Cardiac muscle cell (in vitro differentiated cells and primary cell): ENCODE data around the gene CAMK2G. TPM values are rescaled to one million over a fixed set of nuclear protein-coding genes. Genes with fewer than 3 reads are reported as not detected.
"Not testable (repeated sequence)": the region's sequence is repeated elsewhere in the genome, so short reads cannot be mapped to it uniquely, and the experiment has no call there.

Source experiments
- DNase-seq, 2 donors: peaks; one replicate each; pipeline versions ENCODE4 v3.0.0 to v3.0.0-alpha.2; 2010 to 2017; ENCODE audit warnings: low read depth in 1 of 2, low spot score in 1 of 2
- H3K27ac ChIP-seq: fragments of 200-600 bp; sonication (generic); 2 replicates; pipeline ENCODE4 v1.5.1; 2016
- H3K27me3 ChIP-seq: fragments of 200-600 bp; sonication (generic); 2 replicates; pipeline ENCODE4 v1.6.0; 2016; ENCODE audit warnings: control low read depth
- H3K36me3 ChIP-seq: fragments of 200-600 bp; sonication (generic); 2 replicates; pipeline ENCODE4 v1.5.1; 2016; ENCODE audit warnings: control low read depth
- H3K4me1 ChIP-seq: fragments of 200-600 bp; sonication (generic); 2 replicates; pipeline ENCODE4 v1.8.1; 2017; ENCODE audit warnings: low read depth, mild to moderate bottlenecking, mixed run types
- H3K4me3 ChIP-seq: fragments of 200-600 bp; sonication (generic); 2 replicates; pipeline ENCODE4 v1.5.1; 2016; ENCODE audit warnings: mild to moderate bottlenecking
- H3K9me3 ChIP-seq: fragments of 200-600 bp; sonication (generic); 2 replicates; pipeline ENCODE4 v1.5.1; 2017; ENCODE audit warnings: low read depth, mild to moderate bottlenecking, control low read depth
- polyA plus RNA-seq: library from polyadenylated mRNA; unstranded; fragments of >200 nt; fragmentation: Nextera tagmentation; extraction: Ambion mirVana; gene quantifications from 2 replicates; pipeline ENCODE4 v1.2.1, GENCODE V29; 2016
- total RNA-seq: library from RNA; depleted of rRNA; stranded (reverse); fragments of >200 nt; gene quantifications from 2 replicates; pipeline ENCODE4 v1.2.3, GENCODE V29; 2016
- TF ChIP-seq, protein P1 (sequence below): IDR thresholded peaks from 2 replicates; pipeline ENCODE4 v1.5.1; 2012; ENCODE audit warnings: low read depth, mild to moderate bottlenecking, low read length

Gene CAMK2G
- total and polyA plus RNA-seq, 2 experiments from 2014 or later = 7.7 to 29.8 TPM

DNA sequence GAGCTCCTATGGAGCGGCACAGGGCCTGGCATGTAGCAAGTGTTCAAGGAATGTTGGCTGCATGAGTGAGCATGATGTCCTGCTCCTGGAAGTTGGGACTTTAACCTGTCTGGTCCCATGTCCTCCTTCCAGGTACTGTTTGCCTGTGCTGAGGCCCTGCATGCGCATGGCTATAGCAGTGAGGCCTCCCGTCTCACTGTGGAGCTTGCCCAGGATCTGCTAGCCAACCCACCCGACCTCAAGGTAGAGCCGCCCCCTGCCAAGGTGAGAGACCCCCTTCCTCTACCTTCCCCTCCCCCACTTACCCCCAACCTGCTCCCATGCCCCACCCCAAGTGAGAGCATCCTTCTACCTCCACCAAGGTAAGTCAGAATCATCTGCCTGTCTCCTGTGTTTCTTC lies 80.9 kb downstream of the CAMK2G start:
- Histone ChIP-seq H3K27ac (no peak overlapping the region), H3K27me3 (no peaks in the 10 kb centered on the region), H3K36me3 (peaks cover 40% of the 10 kb centered on the region), H3K9me3 (no peaks in the 10 kb centered on the region), H3K4me3 (no peak overlapping the region), H3K4me1 (no peaks in the 10 kb centered on the region)
- TF ChIP-seq, protein P1, sequence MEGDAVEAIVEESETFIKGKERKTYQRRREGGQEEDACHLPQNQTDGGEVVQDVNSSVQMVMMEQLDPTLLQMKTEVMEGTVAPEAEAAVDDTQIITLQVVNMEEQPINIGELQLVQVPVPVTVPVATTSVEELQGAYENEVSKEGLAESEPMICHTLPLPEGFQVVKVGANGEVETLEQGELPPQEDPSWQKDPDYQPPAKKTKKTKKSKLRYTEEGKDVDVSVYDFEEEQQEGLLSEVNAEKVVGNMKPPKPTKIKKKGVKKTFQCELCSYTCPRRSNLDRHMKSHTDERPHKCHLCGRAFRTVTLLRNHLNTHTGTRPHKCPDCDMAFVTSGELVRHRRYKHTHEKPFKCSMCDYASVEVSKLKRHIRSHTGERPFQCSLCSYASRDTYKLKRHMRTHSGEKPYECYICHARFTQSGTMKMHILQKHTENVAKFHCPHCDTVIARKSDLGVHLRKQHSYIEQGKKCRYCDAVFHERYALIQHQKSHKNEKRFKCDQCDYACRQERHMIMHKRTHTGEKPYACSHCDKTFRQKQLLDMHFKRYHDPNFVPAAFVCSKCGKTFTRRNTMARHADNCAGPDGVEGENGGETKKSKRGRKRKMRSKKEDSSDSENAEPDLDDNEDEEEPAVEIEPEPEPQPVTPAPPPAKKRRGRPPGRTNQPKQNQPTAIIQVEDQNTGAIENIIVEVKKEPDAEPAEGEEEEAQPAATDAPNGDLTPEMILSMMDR = no peak
- no peak for DNase-seq

DNA sequence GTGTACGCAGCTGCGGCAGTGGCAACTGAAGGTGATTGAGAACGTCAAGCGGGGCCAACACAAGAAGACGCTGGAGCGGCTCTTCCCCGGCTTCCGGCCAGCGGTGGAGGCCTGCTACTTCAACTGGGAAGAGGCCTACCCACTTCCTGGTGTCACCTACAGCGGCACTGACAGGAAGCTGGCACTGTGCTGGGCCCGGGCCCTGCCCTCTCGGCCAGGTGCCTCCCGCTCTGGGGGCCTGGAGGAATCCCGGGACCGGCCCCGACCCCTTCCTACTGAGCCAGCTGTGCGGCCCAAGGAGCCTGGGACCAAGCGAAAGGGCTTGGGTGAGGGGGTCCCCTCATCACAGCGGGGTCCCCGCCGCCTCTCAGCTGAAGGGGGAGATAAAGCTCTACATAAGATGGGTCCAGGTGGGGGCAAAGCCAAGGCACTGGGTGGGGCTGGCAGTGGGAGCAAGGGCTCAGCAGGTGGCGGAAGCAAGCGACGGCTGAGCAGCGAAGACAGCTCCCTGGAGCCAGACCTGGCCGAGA lies 82.4 kb downstream of the CAMK2G start:
- no peaks in the 10 kb centered on the region for H3K4me1 ChIP-seq
- H3K27ac ChIP-seq = no peak overlapping the region
- no peaks in the 10 kb centered on the region for H3K27me3 ChIP-seq
- H3K36me3 ChIP-seq = peaks cover 40% of the 10 kb centered on the region
- H3K4me3 ChIP-seq = no peak overlapping the region
- TF ChIP-seq, protein P1 = no peak
- DNase-seq = no peak
- H3K9me3 ChIP-seq = no peaks in the 10 kb centered on the region

DNA sequence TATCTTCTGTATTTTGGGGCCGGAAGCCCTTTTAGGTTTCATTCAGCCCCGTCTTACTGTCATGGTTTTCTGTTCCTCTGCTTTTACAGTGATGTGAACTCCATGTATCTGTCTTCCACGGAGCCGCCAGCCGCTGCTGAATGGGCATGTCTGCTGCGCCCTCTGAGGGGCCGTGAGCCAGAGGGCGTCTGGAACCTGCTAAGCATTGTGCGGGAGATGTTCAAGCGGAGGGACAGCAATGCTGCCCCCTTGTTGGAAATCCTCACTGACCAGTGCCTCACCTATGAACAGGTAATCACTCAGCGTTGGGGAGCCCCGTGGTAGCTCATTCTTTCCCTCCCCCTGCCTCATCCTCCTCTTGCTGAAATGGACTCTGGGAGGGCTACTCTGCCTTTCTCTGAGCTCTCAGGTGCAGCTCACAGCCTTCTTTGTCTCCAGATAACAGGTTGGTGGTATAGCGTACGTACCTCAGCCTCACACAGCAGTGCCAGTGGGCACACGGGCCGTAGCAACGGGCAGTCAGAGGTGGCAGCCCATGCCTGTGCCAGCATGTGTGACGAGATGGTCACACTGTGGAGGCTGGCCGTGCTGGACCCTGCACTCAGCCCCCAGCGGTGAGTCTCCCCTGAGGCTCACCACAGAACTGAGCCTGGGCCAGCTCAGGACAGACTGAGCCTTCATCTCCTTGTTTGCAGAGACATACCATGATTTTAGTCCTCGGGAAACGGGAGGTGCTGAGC lies 83.3 kb downstream of the CAMK2G start:
- peaks cover 37% of the 10 kb centered on the region for H3K36me3 ChIP-seq

DNA sequence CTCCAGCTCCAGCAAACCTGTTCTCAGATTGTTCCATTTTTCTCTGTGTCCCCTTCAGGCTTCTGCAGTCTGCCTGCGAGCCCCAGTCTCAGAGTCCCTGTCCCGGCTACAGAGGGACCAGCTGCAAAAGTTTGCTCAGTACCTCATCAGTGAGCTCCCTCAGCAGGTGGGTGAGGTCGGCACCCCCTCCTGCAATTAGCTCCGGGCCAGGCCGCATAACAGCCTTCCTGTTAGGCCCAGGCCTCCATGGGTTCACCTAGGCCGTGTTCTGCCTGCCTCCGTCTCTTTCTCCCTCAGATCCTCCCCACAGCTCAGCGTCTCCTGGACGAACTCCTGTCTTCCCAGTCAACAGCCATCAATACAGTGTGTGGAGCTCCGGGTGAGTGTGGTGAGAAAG lies 84.7 kb downstream of the CAMK2G start:
- no peak overlapping the region for H3K27ac ChIP-seq
- no peaks in the 10 kb centered on the region for H3K9me3 ChIP-seq
- H3K4me3 ChIP-seq = no peak overlapping the region
- H3K4me1 ChIP-seq = no peaks in the 10 kb centered on the region
- TF ChIP-seq, protein P1 = no peak
- DNase-seq = no peak
- peaks cover 32% of the 10 kb centered on the region for H3K36me3 ChIP-seq
- no peaks in the 10 kb centered on the region for H3K27me3 ChIP-seq

More for the DNA sequence above, 83.3 kb downstream of the CAMK2G start:
- H3K4me1 ChIP-seq = no peaks in the 10 kb centered on the region
- H3K9me3 ChIP-seq = no peaks in the 10 kb centered on the region
- TF ChIP-seq, protein P1 = no peak
- H3K27ac ChIP-seq = no peak overlapping the region
- H3K4me3 ChIP-seq = no peak overlapping the region
- no peak for DNase-seq
- H3K27me3 ChIP-seq = no peaks in the 10 kb centered on the region

DNA sequence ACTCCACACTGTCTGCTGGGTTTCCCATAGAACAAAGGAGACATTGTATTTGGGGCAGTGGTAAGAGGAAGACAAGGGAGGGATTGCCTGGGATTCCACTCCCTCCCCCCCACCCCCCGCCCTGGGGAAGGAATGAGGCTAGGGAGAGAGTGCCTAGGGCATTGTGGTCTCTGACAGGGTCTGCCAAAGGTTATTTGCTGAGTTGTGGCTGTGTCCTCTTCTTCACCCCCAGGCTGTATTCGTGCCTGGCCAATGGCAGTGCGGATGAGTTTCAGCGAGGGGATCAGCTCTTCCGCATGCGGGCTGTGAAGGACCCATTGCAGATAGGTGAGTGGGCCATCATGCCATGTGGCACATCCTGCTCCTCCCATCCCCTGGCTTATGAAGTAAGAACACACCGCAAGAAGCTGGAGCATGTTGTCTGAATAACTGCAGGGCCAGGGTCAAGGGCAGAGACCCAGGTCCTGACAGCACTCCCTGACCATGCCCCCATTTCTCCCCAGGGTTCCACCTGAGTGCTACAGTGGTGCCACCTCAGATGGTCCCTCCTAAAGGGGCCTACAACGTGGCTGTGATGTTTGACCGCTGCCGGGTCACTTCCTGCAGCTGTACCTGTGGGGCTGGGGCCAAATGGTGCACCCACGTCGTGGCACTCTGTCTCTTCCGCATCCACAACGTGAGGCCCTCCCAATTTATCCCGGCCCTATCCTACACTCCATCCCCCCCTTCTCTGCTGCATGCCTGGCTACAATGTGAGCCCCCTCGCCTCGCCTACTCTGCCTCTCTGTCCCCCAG lies 85.3 kb downstream of the CAMK2G start:
- no peak for DNase-seq
- no peaks in the 10 kb centered on the region for H3K9me3 ChIP-seq
- H3K4me1 ChIP-seq = no peaks in the 10 kb centered on the region
- H3K27me3 ChIP-seq = no peaks in the 10 kb centered on the region
- no peak overlapping the region for H3K27ac ChIP-seq
- H3K36me3 ChIP-seq = peaks cover 27% of the 10 kb centered on the region
- TF ChIP-seq, protein P1 = no peak
- H3K4me3 ChIP-seq = no peak overlapping the region

DNA sequence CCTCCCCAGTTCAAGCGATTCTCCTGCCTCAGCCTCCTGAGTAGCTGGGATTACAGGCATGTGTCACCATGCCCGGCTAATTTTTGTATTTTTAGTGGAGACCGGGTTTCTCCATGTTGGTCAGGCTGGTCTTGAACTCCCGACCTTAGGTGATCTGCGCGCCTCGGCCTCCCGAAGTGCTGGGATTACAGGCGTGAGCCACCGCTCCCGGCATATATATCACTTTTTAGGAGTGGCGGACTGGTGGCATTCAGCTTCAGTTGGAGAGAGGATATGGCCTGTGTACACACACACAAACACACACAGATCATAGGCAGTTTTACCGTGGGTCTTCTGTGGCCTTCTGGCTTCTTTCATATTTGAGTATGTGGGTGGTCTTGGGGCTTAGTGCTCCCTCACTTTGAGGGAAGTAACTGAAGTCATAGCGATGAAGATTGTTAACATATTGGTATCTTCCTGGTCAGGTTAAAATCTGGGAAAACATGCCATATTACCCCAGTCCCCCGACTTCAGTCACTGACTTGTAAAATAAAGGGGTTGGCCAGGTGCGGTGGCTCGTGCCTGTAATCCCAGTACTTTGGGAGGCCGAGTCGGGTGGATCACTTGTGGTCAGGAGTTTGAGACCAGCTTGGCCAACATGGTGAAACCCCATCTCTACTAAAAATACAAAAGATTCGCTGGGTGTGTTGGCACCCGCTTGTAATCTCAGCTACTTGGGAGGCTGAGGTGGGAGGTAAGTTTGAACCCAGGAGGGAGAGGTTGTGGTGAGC lies 87.1 kb downstream of the CAMK2G start:
- H3K27ac ChIP-seq, H3K4me3 ChIP-seq, H3K27me3 ChIP-seq, H3K9me3 ChIP-seq, H3K4me1 ChIP-seq, DNase-seq: not testable (repeated sequence)
- peaks cover 19% of the 10 kb centered on the region for H3K36me3 ChIP-seq
